ENCODE measurements around the gene TATDN2. TPM values are rescaled to one million over a fixed set of nuclear protein-coding genes. Genes with fewer than 3 reads are reported as not detected.

TATDN2 gene
- total RNA-seq, 1 donor, result 20.8 TPM

- no peak overlapping the region for H3K4me3 ChIP-seq (ENCODE audit: low read depth, low read length)
- DNase-seq (ENCODE audit: low read depth), result peak; percentile 23
- TF ChIP-seq, protein P1, sequence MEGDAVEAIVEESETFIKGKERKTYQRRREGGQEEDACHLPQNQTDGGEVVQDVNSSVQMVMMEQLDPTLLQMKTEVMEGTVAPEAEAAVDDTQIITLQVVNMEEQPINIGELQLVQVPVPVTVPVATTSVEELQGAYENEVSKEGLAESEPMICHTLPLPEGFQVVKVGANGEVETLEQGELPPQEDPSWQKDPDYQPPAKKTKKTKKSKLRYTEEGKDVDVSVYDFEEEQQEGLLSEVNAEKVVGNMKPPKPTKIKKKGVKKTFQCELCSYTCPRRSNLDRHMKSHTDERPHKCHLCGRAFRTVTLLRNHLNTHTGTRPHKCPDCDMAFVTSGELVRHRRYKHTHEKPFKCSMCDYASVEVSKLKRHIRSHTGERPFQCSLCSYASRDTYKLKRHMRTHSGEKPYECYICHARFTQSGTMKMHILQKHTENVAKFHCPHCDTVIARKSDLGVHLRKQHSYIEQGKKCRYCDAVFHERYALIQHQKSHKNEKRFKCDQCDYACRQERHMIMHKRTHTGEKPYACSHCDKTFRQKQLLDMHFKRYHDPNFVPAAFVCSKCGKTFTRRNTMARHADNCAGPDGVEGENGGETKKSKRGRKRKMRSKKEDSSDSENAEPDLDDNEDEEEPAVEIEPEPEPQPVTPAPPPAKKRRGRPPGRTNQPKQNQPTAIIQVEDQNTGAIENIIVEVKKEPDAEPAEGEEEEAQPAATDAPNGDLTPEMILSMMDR (IDR thresholded peaks at IDR 0.05; ENCODE audit: insufficient read depth, low read length), result no peak
These were observed 50.9 kb downstream of the TATDN2 start for GRCh38 chr3:10299175-10299574.

GRCh38 chr3:10299679-10300078, 51.4 kb downstream of the TATDN2 start:
- H3K4me3 ChIP-seq (ENCODE audit: low read depth, low read length), result no peak overlapping the region
- TF ChIP-seq, protein P1 (IDR thresholded peaks at IDR 0.05; ENCODE audit: insufficient read depth, low read length), result no peak
- DNase-seq (ENCODE audit: low read depth), result no peak

GRCh38 chr3:10300087-10300486, 51.8 kb downstream of the TATDN2 start:
- DNase-seq (ENCODE audit: low read depth), result no peak

GRCh38 chr3:10303105-10303504, 54.8 kb downstream of the TATDN2 start:
- H3K4me3 ChIP-seq (ENCODE audit: low read depth, low read length), result no peak overlapping the region
- TF ChIP-seq, protein P1 (IDR thresholded peaks at IDR 0.05; ENCODE audit: insufficient read depth, low read length), result no peak
- DNase-seq (ENCODE audit: low read depth), result no peak

More at GRCh38 chr3:10300087-10300486, 51.8 kb downstream of the TATDN2 start:
- no peak overlapping the region for H3K4me3 ChIP-seq (ENCODE audit: low read depth, low read length)
- TF ChIP-seq, protein P1 (IDR thresholded peaks at IDR 0.05; ENCODE audit: insufficient read depth, low read length), result no peak

GRCh38 chr3:10303785-10304184, 55.5 kb downstream of the TATDN2 start:
- TF ChIP-seq, protein P1 (IDR thresholded peaks at IDR 0.05; ENCODE audit: insufficient read depth, low read length), result no peak
- no peak for DNase-seq (ENCODE audit: low read depth)
- H3K4me3 ChIP-seq (ENCODE audit: low read depth, low read length), result no peak overlapping the region

- H3K4me3 ChIP-seq (ENCODE audit: low read depth, low read length), result no peak overlapping the region
- TF ChIP-seq, protein P1 (IDR thresholded peaks at IDR 0.05; ENCODE audit: insufficient read depth, low read length), result no peak
- no peak for DNase-seq (ENCODE audit: low read depth)
These were observed 56.6 kb downstream of the TATDN2 start for GRCh38 chr3:10304905-10305304.

DNA sequence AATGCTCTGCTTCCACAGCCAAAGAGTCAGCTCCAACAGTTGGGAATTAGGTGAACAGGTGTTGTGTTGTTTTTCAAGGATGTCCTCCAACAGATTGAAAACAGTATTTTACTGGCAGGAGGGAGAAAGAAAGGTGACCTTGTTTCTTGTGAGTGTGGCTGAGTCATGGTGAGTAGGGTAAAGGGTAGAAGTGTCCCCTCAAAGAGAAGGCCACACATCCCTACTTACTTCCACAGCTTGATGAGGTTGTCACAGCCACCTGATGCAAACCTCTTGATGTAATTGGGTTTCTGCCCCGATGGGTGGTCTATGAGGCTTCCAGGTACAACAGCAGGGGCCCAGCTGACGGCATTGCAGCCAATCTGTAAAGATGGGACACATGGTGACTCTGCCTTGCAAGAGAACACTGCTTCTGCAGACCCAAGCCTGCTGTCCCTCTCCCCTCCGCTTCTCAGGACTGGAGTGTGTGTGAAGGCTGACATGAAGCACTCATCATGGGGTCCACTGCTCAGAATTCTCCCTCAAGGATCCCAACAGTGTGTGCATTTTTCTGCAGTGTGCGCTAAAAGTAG, 57.2 kb downstream of the TATDN2 start:
- H3K4me3 ChIP-seq (ENCODE audit: low read depth, low read length), result no peak overlapping the region
- no peak for DNase-seq (ENCODE audit: low read depth)
- TF ChIP-seq, protein P1 (IDR thresholded peaks at IDR 0.05; ENCODE audit: insufficient read depth, low read length), result no peak
